SK-N-MC (cell line): ENCODE measurements around the gene OSMR.
"Not testable (repeated sequence)": the region's sequence is repeated elsewhere in the genome, so short reads cannot be mapped to it uniquely, and the experiment has no call there.

Experiments
- DNase-seq: peaks from one replicate; pipeline ENCODE4 v3.0.0-alpha.2; 2011; ENCODE audit warnings: low read depth, low spot score
- H3K27ac ChIP-seq: fragments of 200-600 bp; sonication (generic); 2 replicates; pipeline ENCODE4 v1.5.1; 2016; ENCODE audit warnings: mixed run types
- H3K36me3 ChIP-seq: fragments of 200-600 bp; sonication (generic); 2 replicates; pipeline ENCODE4 v1.6.1; 2017; ENCODE audit warnings: antibody characterized with exemption, low read length, mixed read lengths; ENCODE audit not compliant: insufficient read depth
- H3K4me3 ChIP-seq: fragments of 200-600 bp; sonication (generic); 2 replicates; pipeline ENCODE4 v1.5.1; 2016
- H3K9ac ChIP-seq: fragments of 200-600 bp; sonication (generic); 2 replicates; pipeline ENCODE4 v1.8.0; 2017; ENCODE audit warnings: mixed run types, mixed read lengths; ENCODE audit not compliant: insufficient read length
- H3K9me3 ChIP-seq: fragments of 200-600 bp; sonication (generic); 2 replicates; pipeline ENCODE4 v1.6.1; 2017; ENCODE audit warnings: low read depth, mild to moderate bottlenecking, antibody characterized with exemption, low read length, moderate library complexity, mixed read lengths
- EZH2 ChIP-seq: fragments of 200-600 bp; sonication (generic); IDR thresholded peaks from one replicate; pipeline ENCODE4 v1.6.1; 2017; ENCODE audit warnings: antibody characterized with exemption
- FOXP2 ChIP-seq: optimal IDR thresholded peaks from 2 replicates; pipeline ENCODE3; 2011; ENCODE audit warnings: mild to moderate bottlenecking, moderate library complexity; ENCODE audit not compliant: insufficient read depth; ENCODE audit errors: extremely low read length, control extremely low read depth
- POLR2AphosphoS5 ChIP-seq: IDR thresholded peaks from 2 replicates; pipeline ENCODE4 v1.6.1; 2012; ENCODE audit warnings: mild to moderate bottlenecking, low read depth, low read length, borderline replicate concordance

The OSMR gene

GRCh38 chr5:38837932-38838331 lies 7.9 kb upstream of the OSMR start:
- H3K9me3 ChIP-seq, result 0 out of 2 replicates have a peak, but pooled peaks cover 3% of the 10 kb centered on the region
- no peak for DNase-seq
- H3K27ac ChIP-seq, result no peak overlapping the region
- TF ChIP-seq FOXP2, result no peak
- TF ChIP-seq POLR2AphosphoS5, result no peak
- TF ChIP-seq EZH2, result no peak
- no peak overlapping the region for H3K9ac ChIP-seq
- H3K4me3 ChIP-seq, result no peak overlapping the region
- peaks cover 18% of the 10 kb centered on the region for H3K36me3 ChIP-seq

GRCh38 chr5:38843665-38844064 lies 2.1 kb upstream of the OSMR start:
- H3K27ac ChIP-seq, result no peak overlapping the region
- 0 out of 2 replicates have a peak, but pooled peaks cover 3% of the 10 kb centered on the region for H3K9me3 ChIP-seq
- peaks cover 11% of the 10 kb centered on the region for H3K36me3 ChIP-seq
- TF ChIP-seq EZH2 (no peak), POLR2AphosphoS5 (no peak), FOXP2 (no peak)
- H3K9ac ChIP-seq, result no peak overlapping the region
- DNase-seq, result no peak
- no peak overlapping the region for H3K4me3 ChIP-seq

GRCh38 chr5:38846379-38847011 lies 683 bp downstream of the OSMR start:
- H3K36me3 ChIP-seq, result peaks cover 23% of the 10 kb centered on the region
- TF ChIP-seq POLR2AphosphoS5 (no peak), FOXP2 (no peak), EZH2 (no peak)
- no peak for DNase-seq

GRCh38 chr5:38847559-38848347 lies 1.9 kb downstream of the OSMR start:
- peaks cover 5% of the 10 kb centered on the region; the same call in 1 of the 2 replicates for H3K9me3 ChIP-seq
- peak overlapping the region; percentile 41 for H3K4me3 ChIP-seq
- no peak for TF ChIP-seq POLR2AphosphoS5
- no peak for TF ChIP-seq EZH2
- no peak for TF ChIP-seq FOXP2
- no peak for DNase-seq
- peaks cover 25% of the 10 kb centered on the region for H3K36me3 ChIP-seq
- peak overlapping the region; percentile 7; the same call in 1 of the 2 replicates for H3K27ac ChIP-seq
- no peak overlapping the region for H3K9ac ChIP-seq

More at GRCh38 chr5:38846379-38847011, 683 bp downstream of the OSMR start:
- Histone ChIP-seq H3K9me3 (no peaks in the 10 kb centered on the region; the same call in 1 of the 2 replicates), H3K4me3 (peak overlapping the region; percentile 96), H3K27ac (no peak overlapping the region), H3K9ac (peak overlapping the region; percentile 88)

GRCh38 chr5:38848637-38849036 lies 2.8 kb downstream of the OSMR start:
- DNase-seq, result no peak
- Histone ChIP-seq H3K9me3 (peaks cover 5% of the 10 kb centered on the region; the same call in 1 of the 2 replicates), H3K36me3 (peaks cover 24% of the 10 kb centered on the region), H3K4me3 (no peak overlapping the region), H3K9ac (no peak overlapping the region), H3K27ac (no peak overlapping the region)
- TF ChIP-seq FOXP2, result no peak
- no peak for TF ChIP-seq POLR2AphosphoS5
- TF ChIP-seq EZH2, result no peak

- H3K4me3 ChIP-seq, H3K27ac ChIP-seq, DNase-seq, H3K9ac ChIP-seq, H3K9me3 ChIP-seq: not testable (repeated sequence)
- H3K36me3 ChIP-seq, result peaks cover 24% of the 10 kb centered on the region
Measured at GRCh38 chr5:38851640-38852039, 5.8 kb downstream of the OSMR start.

- Histone ChIP-seq H3K36me3 (peaks cover 22% of the 10 kb centered on the region), H3K27ac (no peak overlapping the region), H3K4me3 (no peak overlapping the region), H3K9ac (no peak overlapping the region), H3K9me3 (peaks cover 5% of the 10 kb centered on the region; the same call in 1 of the 2 replicates)
- TF ChIP-seq FOXP2, result no peak
- no peak for TF ChIP-seq POLR2AphosphoS5
- no peak for TF ChIP-seq EZH2
- no peak for DNase-seq
Measured at GRCh38 chr5:38853753-38854470, 8.1 kb downstream of the OSMR start.

- H3K9ac ChIP-seq, result no peak overlapping the region
- DNase-seq, result no peak
- TF ChIP-seq EZH2 (no peak), FOXP2 (no peak), POLR2AphosphoS5 (no peak)
- H3K4me3 ChIP-seq, result no peak overlapping the region
- no peak overlapping the region for H3K27ac ChIP-seq
- H3K9me3 ChIP-seq, result peaks cover 5% of the 10 kb centered on the region; the same call in 1 of the 2 replicates
- peaks cover 19% of the 10 kb centered on the region for H3K36me3 ChIP-seq
Measured at GRCh38 chr5:38854907-38855306, 9.1 kb downstream of the OSMR start.
